HepG2 (cell line): ENCODE data around the gene DLL4. TPM values are rescaled to one million over a fixed set of nuclear protein-coding genes. Genes with fewer than 3 reads are reported as not detected.

Experiments used
- ATAC-seq: fragments of 200-7000 bp; cut with Tn5 transposase; 3 replicates; pipeline ENCODE4 v1.9.1; 2020; ENCODE audit warnings: mild to moderate bottlenecking, moderate library complexity
- BruUV-seq: library from RNA; stranded (reverse); fragments of 400-500 nt; replicated peaks from 2 replicates; lab custom pipeline; 2021; lab: Mats Ljungman, UMichigan
- CTCF ChIA-PET: fragments of 300-600 bp; formaldehyde crosslinking; extraction: SDS; loops from one replicate; lab custom pipeline; 2021; ENCODE audit warnings: low total read pairs, inconsistent platforms, low intra/inter-chr PET ratio; lab: Yijun Ruan, JAX
- POLR2A ChIA-PET: fragments of 350-600 bp; sonication (Branson Sonifier 250); formaldehyde crosslinking; loops from one replicate; lab custom pipeline; 2020; ENCODE audit warnings: antibody characterized with exemption, inconsistent platforms; lab: Yijun Ruan, JAX
- DNase-seq: peaks from one replicate; pipeline ENCODE4 v3.0.0-alpha.2; 2015; ENCODE audit warnings: low spot score
- FAIRE-seq: peaks from 3 replicates; lab custom pipeline; 2011; peaks lifted over from hg19 to GRCh38; lab: Jason Lieb, UNC
- H2AFZ ChIP-seq: one replicate; pipeline ENCODE4 v1.6.1; 2011; ENCODE audit warnings: low read length, inconsistent platforms
- H3K27ac ChIP-seq: fragments of 300-600 bp; 3 replicates; pipeline ENCODE4 v1.8.0; 2011; ENCODE audit warnings: mixed run types, mild to moderate bottlenecking, mixed read lengths, low read length, inconsistent platforms; ENCODE audit not compliant: insufficient read depth; ENCODE audit errors: extremely low read length
- H3K27me3 ChIP-seq, 2 experiments: fragments of 200-600 bp in 1 of 2; 2 replicates in 1 of 2; 3 replicates in 1 of 2; pipeline versions ENCODE4 v1.6.0 to v1.8.0; 2011; ENCODE audit warnings: low read length in 2 of 2, mild to moderate bottlenecking in 2 of 2, moderate library complexity in 2 of 2, inconsistent platforms in 1 of 2; ENCODE audit not compliant: insufficient read depth in 2 of 2, control insufficient read depth in 1 of 2
- H3K36me3 ChIP-seq, 2 experiments: fragments of 200-600 bp in 1 of 2; replicated peaks in 1 of 2; 2 replicates in 1 of 2; 3 replicates in 1 of 2; pipeline versions ENCODE4 v1.5.1 to v1.8.0; 2011; ENCODE audit warnings: low read length in 2 of 2, inconsistent platforms in 1 of 2; ENCODE audit not compliant: insufficient read depth in 2 of 2, control insufficient read depth in 1 of 2
- H3K4me1 ChIP-seq: 2 replicates; pipeline ENCODE4 v1.5.1; 2012; ENCODE audit warnings: low read length, inconsistent platforms; ENCODE audit not compliant: insufficient read depth
- H3K4me2 ChIP-seq: 2 replicates; pipeline ENCODE4 v1.6.0; 2011; ENCODE audit warnings: low read depth, low read length, inconsistent platforms
- H3K4me3 ChIP-seq, 3 experiments: fragments of 200-600 bp in 1 of 3; sonication (generic), shearing (Covaris generic) in 1 of 3; replicated peaks in 1 of 3; 2 replicates each; pipeline ENCODE4 v1.5.1; 2011 to 2016; ENCODE audit warnings: low read length in 3 of 3, inconsistent platforms in 2 of 3, low read depth in 2 of 3, mild to moderate bottlenecking in 2 of 3, control low read depth in 1 of 3, mixed read lengths in 1 of 3; ENCODE audit not compliant: insufficient read depth in 1 of 3
- H3K79me2 ChIP-seq: one replicate; pipeline ENCODE4 v1.6.1; 2011; ENCODE audit warnings: low read length, inconsistent platforms; ENCODE audit not compliant: insufficient read depth
- H3K9ac ChIP-seq: 2 replicates; pipeline ENCODE4 v1.6.0; 2011; ENCODE audit warnings: mild to moderate bottlenecking, low read depth, low read length, inconsistent platforms; ENCODE audit not compliant: insufficient read depth
- H3K9me3 ChIP-seq: 2 replicates; pipeline ENCODE4 v1.5.1; 2012; ENCODE audit warnings: mild to moderate bottlenecking, low read length
- H4K20me1 ChIP-seq: 2 replicates; pipeline ENCODE4 v1.6.0; 2011; ENCODE audit warnings: inconsistent platforms, mild to moderate bottlenecking, low read length, moderate library complexity; ENCODE audit not compliant: insufficient read depth
- PHF21A ChIP-seq: sonication (generic); formaldehyde crosslinking; IDR thresholded peaks from 2 replicates; pipeline ENCODE4 v1.5.0; 2020; ENCODE audit warnings: mild to moderate bottlenecking, missing genetic modification reagents
- SAFB2 ChIP-seq: sonication (generic); formaldehyde crosslinking; IDR thresholded peaks from 2 replicates; pipeline ENCODE4 v1.5.1; 2020; ENCODE audit warnings: missing genetic modification reagents, low read depth, mild to moderate bottlenecking, borderline replicate concordance
- TEF ChIP-seq: sonication (generic); formaldehyde crosslinking; IDR thresholded peaks from 2 replicates; pipeline ENCODE4 v1.5.0; 2020; ENCODE audit warnings: missing genetic modification reagents
- USF2 ChIP-seq, 2 experiments: sonication (generic) in 1 of 2; formaldehyde crosslinking in 1 of 2; IDR thresholded peaks; 2 replicates each; pipeline versions ENCODE4 v1.5.1 to v1.6.1; 2011 to 2020; ENCODE audit warnings: borderline replicate concordance in 1 of 2, low read depth in 1 of 2, low read length in 1 of 2, mild to moderate bottlenecking in 1 of 2, missing genetic modification reagents in 1 of 2, moderate library complexity in 1 of 2
- ZFP90 ChIP-seq: sonication (generic); formaldehyde crosslinking; IDR thresholded peaks from 2 replicates; pipeline ENCODE4 v1.8.0; 2022; ENCODE audit warnings: missing genetic modification reagents, mild to moderate bottlenecking, inconsistent platforms, borderline replicate concordance
- ZNF138 ChIP-seq: sonication (generic); formaldehyde crosslinking; IDR thresholded peaks from 2 replicates; pipeline ENCODE4 v1.5.0; 2020; ENCODE audit warnings: mild to moderate bottlenecking, low read depth, missing genetic modification reagents
- ZNF143 ChIP-seq: sonication (generic); formaldehyde crosslinking; IDR thresholded peaks from 2 replicates; pipeline ENCODE4 v1.4.0; 2020; ENCODE audit warnings: missing genetic modification reagents
- ZNF782 ChIP-seq: sonication (generic); formaldehyde crosslinking; IDR thresholded peaks from 2 replicates; pipeline ENCODE4 v1.4.0; 2020; ENCODE audit warnings: missing genetic modification reagents, mild to moderate bottlenecking, borderline replicate concordance
- WGBS: methylation state at CpG from one replicate; pipeline ENCODE4 v1.1.6; 2017; ENCODE audit warnings: low lambda C conversion rate; 5-methylcytosine and 5-hydroxymethylcytosine counted together
- in situ Hi-C: cut with HindIII; loops from 2 replicates; pipeline ENCODE4 v1.10.0; 2017; ENCODE audit warnings: low pct_unique_long_range_greater_than_20kb; ENCODE audit not compliant: extremely low pct_ligation_motif_present
- intact Hi-C: fragments of 100-400 bp; cut with micrococcal nuclease; formaldehyde crosslinking; loops from one replicate; pipeline ENCODE4 v1.10.0; 2022; ENCODE audit not compliant: unreplicated experiment
- polyA plus RNA-seq, 8 experiments: library from polyadenylated mRNA; depleted of rRNA in 3 of 8; stranded (reverse) in 7 of 8; unstranded in 1 of 8; fragments of >200 nt; fragmentation: Illumina TruSeq in 4 of 8; extraction: Trizol in 4 of 8; gene quantifications; 2 replicates each; pipeline versions ENCODE4 v1.2.1 to v1.2.3, GENCODE V29; 2011 to 2016; ENCODE audit warnings: low read depth in 4 of 8, missing spikeins in 1 of 8, mixed read lengths in 1 of 8; ENCODE audit not compliant: insufficient read depth in 1 of 8
- total RNA-seq, 5 experiments: library from RNA; depleted of rRNA; stranded (reverse); fragments of >200 nt; fragmentation: Illumina TruSeq; extraction: Trizol; gene quantifications; 2 replicates each; pipeline ENCODE4 v1.2.3, GENCODE V29; 2016; ENCODE audit warnings: low read depth in 1 of 5
- TF ChIP-seq, protein P1 (sequence below): sonication (generic); formaldehyde crosslinking; IDR thresholded peaks from 2 replicates; pipeline ENCODE4 v1.5.0; 2020; ENCODE audit warnings: missing genetic modification reagents, mild to moderate bottlenecking, borderline replicate concordance
- TF ChIP-seq, protein P2 (sequence below): sonication (generic); formaldehyde crosslinking; IDR thresholded peaks from 2 replicates; pipeline ENCODE4 v1.5.0; 2020; ENCODE audit warnings: missing genetic modification reagents
- TF ChIP-seq, protein P3 (sequence below): sonication (generic); formaldehyde crosslinking; IDR thresholded peaks from 2 replicates; pipeline ENCODE4 v1.4.0; 2020; ENCODE audit warnings: missing genetic modification reagents, borderline replicate concordance
- TF ChIP-seq, protein P4 (sequence below): sonication (generic); formaldehyde crosslinking; IDR thresholded peaks from 2 replicates; pipeline ENCODE4 v1.4.0; 2020; ENCODE audit warnings: low read depth, mild to moderate bottlenecking, missing genetic modification reagents

Gene DLL4
- total and polyA plus RNA-seq, 2 of the 13 experiments (the other 11 are each of a cell fraction or from before 2014, with no cell fraction given) = 0.20 to 0.25 TPM

- Histone ChIP-seq H3K36me3 (no peaks in the 10 kb centered on the region), H3K9me3 (no peaks in the 10 kb centered on the region), H4K20me1 (no peaks in the 10 kb centered on the region), H3K9ac (no peak overlapping the region), H3K4me1 (peaks cover 70% of the 10 kb centered on the region), H3K27me3 (peaks cover 0 to 24% of the 10 kb centered on the region in 2 experiments; a peak in 3 of 5 replicates), H3K4me2 (peak overlapping the region; percentile 6; the same call in 1 of the 2 replicates), H3K27ac (no peak overlapping the region), H3K4me3 (no peak overlapping the region; a peak in 1 of 6 replicates), H3K79me2 (no peaks in the 10 kb centered on the region), H2AFZ (no peak overlapping the region)
- intact Hi-C loops = no loop called here
- no TSS peak for BruUV-seq
- in situ Hi-C loops = no loop called here
- WGBS = 32% methylated on average over 11 of the region's 12 CpGs
- ChIA-PET CTCF (interaction anchor here (1.1 kb wide), 1 partner anchor 270 kb away, joined by 3 read pairs; no protein-coding TSS in a partner anchor), POLR2A (interaction anchor here (0.6 to 1.3 kb wide), 3 partner anchors 15 to 201 kb away, joined by 3 to 4 read pairs (median 3); partner anchors contain the start of gene INO80)
- FAIRE-seq (no peak), DNase-seq (no peak), ATAC-seq (no peak)
- TF ChIP-seq, protein P1, sequence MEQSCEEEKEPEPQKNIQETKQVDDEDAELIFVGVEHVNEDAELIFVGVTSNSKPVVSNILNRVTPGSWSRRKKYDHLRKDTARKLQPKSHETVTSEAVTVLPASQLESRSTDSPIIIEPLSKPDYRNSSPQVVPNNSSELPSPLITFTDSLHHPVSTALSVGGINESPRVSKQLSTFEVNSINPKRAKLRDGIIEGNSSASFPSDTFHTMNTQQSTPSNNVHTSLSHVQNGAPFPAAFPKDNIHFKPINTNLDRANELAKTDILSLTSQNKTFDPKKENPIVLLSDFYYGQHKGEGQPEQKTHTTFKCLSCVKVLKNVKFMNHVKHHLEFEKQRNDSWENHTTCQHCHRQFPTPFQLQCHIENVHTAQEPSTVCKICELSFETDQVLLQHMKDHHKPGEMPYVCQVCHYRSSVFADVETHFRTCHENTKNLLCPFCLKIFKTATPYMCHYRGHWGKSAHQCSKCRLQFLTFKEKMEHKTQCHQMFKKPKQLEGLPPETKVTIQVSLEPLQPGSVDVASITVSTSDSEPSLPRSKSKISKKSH (CRISPR knock-in tag) = no peak
- TF ChIP-seq ZNF782 (CRISPR knock-in tag) = no peak
- TF ChIP-seq, protein P2, sequence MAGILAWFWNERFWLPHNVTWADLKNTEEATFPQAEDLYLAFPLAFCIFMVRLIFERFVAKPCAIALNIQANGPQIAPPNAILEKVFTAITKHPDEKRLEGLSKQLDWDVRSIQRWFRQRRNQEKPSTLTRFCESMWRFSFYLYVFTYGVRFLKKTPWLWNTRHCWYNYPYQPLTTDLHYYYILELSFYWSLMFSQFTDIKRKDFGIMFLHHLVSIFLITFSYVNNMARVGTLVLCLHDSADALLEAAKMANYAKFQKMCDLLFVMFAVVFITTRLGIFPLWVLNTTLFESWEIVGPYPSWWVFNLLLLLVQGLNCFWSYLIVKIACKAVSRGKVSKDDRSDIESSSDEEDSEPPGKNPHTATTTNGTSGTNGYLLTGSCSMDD (CRISPR knock-in tag) = no peak
- TF ChIP-seq USF2 (IDR thresholded peaks at IDR 0.05; ENCODE audit: low read depth, low read length) = no peak
- TF ChIP-seq USF2 (CRISPR knock-in tag; IDR thresholded peaks at IDR 0.05; ENCODE audit: borderline replicate concordance) = no peak
- TF ChIP-seq ZFP90 (CRISPR knock-in tag) = no peak
- no peak for TF ChIP-seq TEF (CRISPR knock-in tag)
- TF ChIP-seq ZNF138 (CRISPR knock-in tag) = no peak
- TF ChIP-seq SAFB2 (CRISPR knock-in tag) = no peak
- no peak for TF ChIP-seq ZNF143
- TF ChIP-seq, protein P3, sequence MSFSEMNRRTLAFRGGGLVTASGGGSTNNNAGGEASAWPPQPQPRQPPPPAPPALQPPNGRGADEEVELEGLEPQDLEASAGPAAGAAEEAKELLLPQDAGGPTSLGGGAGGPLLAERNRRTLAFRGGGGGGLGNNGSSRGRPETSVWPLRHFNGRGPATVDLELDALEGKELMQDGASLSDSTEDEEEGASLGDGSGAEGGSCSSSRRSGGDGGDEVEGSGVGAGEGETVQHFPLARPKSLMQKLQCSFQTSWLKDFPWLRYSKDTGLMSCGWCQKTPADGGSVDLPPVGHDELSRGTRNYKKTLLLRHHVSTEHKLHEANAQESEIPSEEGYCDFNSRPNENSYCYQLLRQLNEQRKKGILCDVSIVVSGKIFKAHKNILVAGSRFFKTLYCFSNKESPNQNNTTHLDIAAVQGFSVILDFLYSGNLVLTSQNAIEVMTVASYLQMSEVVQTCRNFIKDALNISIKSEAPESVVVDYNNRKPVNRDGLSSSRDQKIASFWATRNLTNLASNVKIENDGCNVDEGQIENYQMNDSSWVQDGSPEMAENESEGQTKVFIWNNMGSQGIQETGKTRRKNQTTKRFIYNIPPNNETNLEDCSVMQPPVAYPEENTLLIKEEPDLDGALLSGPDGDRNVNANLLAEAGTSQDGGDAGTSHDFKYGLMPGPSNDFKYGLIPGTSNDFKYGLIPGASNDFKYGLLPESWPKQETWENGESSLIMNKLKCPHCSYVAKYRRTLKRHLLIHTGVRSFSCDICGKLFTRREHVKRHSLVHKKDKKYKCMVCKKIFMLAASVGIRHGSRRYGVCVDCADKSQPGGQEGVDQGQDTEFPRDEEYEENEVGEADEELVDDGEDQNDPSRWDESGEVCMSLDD (CRISPR knock-in tag) = no peak
- no peak for TF ChIP-seq PHF21A (CRISPR knock-in tag)
- TF ChIP-seq, protein P4, sequence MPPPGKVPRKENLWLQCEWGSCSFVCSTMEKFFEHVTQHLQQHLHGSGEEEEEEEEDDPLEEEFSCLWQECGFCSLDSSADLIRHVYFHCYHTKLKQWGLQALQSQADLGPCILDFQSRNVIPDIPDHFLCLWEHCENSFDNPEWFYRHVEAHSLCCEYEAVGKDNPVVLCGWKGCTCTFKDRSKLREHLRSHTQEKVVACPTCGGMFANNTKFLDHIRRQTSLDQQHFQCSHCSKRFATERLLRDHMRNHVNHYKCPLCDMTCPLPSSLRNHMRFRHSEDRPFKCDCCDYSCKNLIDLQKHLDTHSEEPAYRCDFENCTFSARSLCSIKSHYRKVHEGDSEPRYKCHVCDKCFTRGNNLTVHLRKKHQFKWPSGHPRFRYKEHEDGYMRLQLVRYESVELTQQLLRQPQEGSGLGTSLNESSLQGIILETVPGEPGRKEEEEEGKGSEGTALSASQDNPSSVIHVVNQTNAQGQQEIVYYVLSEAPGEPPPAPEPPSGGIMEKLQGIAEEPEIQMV (CRISPR knock-in tag) = no peak
These were observed 14.0 kb upstream of the DLL4 start for GRCh38 chr15:40915116-40915661.
